ENCODE data around the gene BCKDHB. TPM values are rescaled to one million over a fixed set of nuclear protein-coding genes. Genes with fewer than 3 reads are reported as not detected.

Gene BCKDHB
- total RNA-seq, 1 experiment from 2014 or later = 24.3 TPM

DNA sequence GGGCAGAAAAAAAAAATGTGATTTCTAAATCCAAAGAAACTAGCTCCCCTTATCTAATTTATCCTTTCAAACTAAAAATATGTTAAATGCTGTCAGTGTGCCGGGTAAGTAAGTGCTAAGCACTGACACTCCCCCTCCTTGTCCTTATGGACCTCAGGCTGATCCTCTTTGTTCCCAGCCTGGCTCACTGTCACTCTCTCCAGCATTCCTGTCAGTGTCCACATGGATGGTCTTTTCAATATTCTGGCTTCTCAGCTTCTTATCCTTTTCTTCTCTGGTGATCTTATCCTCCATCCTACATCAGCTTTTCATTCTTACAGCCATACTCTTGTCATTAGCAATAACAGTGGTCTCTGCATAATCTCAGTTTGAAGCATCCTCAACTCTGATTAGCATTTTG, 55.0 kb downstream of the BCKDHB start (continued):
- TF ChIP-seq SOX15 (CRISPR knock-in tag; IDR thresholded peaks at IDR 0.05) (no peak), ATF1 (CRISPR knock-in tag; IDR thresholded peaks at IDR 0.05) (no peak), IRF1 (CRISPR knock-in tag; IDR thresholded peaks at IDR 0.05) (no peak), PRRX2 (CRISPR knock-in tag; IDR thresholded peaks at IDR 0.05) (no peak), SMAD3 (CRISPR knock-in tag; IDR thresholded peaks at IDR 0.05; ENCODE audit: borderline replicate concordance) (no peak)
- TF ChIP-seq, protein P1, sequence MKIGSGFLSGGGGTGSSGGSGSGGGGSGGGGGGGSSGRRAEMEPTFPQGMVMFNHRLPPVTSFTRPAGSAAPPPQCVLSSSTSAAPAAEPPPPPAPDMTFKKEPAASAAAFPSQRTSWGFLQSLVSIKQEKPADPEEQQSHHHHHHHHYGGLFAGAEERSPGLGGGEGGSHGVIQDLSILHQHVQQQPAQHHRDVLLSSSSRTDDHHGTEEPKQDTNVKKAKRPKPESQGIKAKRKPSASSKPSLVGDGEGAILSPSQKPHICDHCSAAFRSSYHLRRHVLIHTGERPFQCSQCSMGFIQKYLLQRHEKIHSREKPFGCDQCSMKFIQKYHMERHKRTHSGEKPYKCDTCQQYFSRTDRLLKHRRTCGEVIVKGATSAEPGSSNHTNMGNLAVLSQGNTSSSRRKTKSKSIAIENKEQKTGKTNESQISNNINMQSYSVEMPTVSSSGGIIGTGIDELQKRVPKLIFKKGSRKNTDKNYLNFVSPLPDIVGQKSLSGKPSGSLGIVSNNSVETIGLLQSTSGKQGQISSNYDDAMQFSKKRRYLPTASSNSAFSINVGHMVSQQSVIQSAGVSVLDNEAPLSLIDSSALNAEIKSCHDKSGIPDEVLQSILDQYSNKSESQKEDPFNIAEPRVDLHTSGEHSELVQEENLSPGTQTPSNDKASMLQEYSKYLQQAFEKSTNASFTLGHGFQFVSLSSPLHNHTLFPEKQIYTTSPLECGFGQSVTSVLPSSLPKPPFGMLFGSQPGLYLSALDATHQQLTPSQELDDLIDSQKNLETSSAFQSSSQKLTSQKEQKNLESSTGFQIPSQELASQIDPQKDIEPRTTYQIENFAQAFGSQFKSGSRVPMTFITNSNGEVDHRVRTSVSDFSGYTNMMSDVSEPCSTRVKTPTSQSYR (CRISPR knock-in tag; IDR thresholded peaks at IDR 0.05) = no peak
- TF ChIP-seq, protein P2, sequence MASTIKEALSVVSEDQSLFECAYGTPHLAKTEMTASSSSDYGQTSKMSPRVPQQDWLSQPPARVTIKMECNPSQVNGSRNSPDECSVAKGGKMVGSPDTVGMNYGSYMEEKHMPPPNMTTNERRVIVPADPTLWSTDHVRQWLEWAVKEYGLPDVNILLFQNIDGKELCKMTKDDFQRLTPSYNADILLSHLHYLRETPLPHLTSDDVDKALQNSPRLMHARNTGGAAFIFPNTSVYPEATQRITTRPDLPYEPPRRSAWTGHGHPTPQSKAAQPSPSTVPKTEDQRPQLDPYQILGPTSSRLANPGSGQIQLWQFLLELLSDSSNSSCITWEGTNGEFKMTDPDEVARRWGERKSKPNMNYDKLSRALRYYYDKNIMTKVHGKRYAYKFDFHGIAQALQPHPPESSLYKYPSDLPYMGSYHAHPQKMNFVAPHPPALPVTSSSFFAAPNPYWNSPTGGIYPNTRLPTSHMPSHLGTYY (CRISPR knock-in tag; IDR thresholded peaks at IDR 0.05) = no peak

GRCh38 chr6:80163754-80164187, 57.3 kb downstream of the BCKDHB start:
- POLR2A ChIA-PET = no interaction called here
- peak; percentile 74 for ATAC-seq

More at GRCh38 chr6:80163754-80164187, 57.3 kb downstream of the BCKDHB start:
- no peak overlapping the region for H3K4me3 Mint-ChIP-seq
- H3K27ac Mint-ChIP-seq = no peak overlapping the region
- H3K36me3 Mint-ChIP-seq = 0 out of 2 replicates have a peak, but pooled peaks cover 2% of the 10 kb centered on the region
- DNase-seq (ENCODE audit: low spot score) = no peak
- no peak for TF ChIP-seq ZNF121 (CRISPR knock-in tag; IDR thresholded peaks at IDR 0.05)
- no peak for TF ChIP-seq ARID4B (CRISPR knock-in tag; IDR thresholded peaks at IDR 0.05; ENCODE audit: borderline replicate concordance)
- no peak for TF ChIP-seq FOXK1 (CRISPR knock-in tag; IDR thresholded peaks at IDR 0.05)
- TF ChIP-seq SMAD4 (CRISPR knock-in tag; IDR thresholded peaks at IDR 0.05) = no peak
- TF ChIP-seq, protein P3, sequence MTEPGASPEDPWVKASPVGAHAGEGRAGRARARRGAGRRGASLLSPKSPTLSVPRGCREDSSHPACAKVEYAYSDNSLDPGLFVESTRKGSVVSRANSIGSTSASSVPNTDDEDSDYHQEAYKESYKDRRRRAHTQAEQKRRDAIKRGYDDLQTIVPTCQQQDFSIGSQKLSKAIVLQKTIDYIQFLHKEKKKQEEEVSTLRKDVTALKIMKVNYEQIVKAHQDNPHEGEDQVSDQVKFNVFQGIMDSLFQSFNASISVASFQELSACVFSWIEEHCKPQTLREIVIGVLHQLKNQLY (CRISPR knock-in tag; IDR thresholded peaks at IDR 0.05) = no peak
- TF ChIP-seq ZNF671 (CRISPR knock-in tag; IDR thresholded peaks at IDR 0.05) = no peak
- TF ChIP-seq NR1H2 (CRISPR knock-in tag; IDR thresholded peaks at IDR 0.05) = no peak
- TF ChIP-seq RELA (CRISPR knock-in tag; IDR thresholded peaks at IDR 0.05; ENCODE audit: borderline replicate concordance) = no peak
- no peak for TF ChIP-seq IRF1 (CRISPR knock-in tag; IDR thresholded peaks at IDR 0.05)
- no peak for TF ChIP-seq ESRRA (CRISPR knock-in tag; IDR thresholded peaks at IDR 0.05; ENCODE audit: borderline replicate concordance)
- TF ChIP-seq ZNF219 (CRISPR knock-in tag; IDR thresholded peaks at IDR 0.05; ENCODE audit: borderline replicate concordance) = no peak
- TF ChIP-seq MYBL2 (CRISPR knock-in tag; IDR thresholded peaks at IDR 0.05) = no peak
- CTCF ChIA-PET = no interaction called here
- no peaks in the 10 kb centered on the region for H3K4me1 Mint-ChIP-seq
- no peaks in the 10 kb centered on the region for H3K27me3 Mint-ChIP-seq (ENCODE audit: low read depth)
- no peaks in the 10 kb centered on the region for H3K9me3 Mint-ChIP-seq

Measured in WTC11 (cell line).